Hepatocyte (in vitro differentiated cells): ENCODE results near the gene EYA3. TPM values are rescaled to one million over a fixed set of nuclear protein-coding genes. Genes with fewer than 3 reads are reported as not detected.

Experiments
- DNase-seq: peaks from one replicate; pipeline ENCODE4 v3.0.0-alpha.2; 2016; ENCODE audit warnings: low spot score
- H2AFZ ChIP-seq: fragments of 200-600 bp; sonication (generic); 2 replicates; pipeline ENCODE4 v1.6.0; 2016; ENCODE audit warnings: antibody characterized with exemption, mild to moderate bottlenecking
- H3K27ac ChIP-seq: fragments of 200-600 bp; sonication (generic); 2 replicates; pipeline ENCODE4 v1.5.1; 2016; ENCODE audit warnings: mild to moderate bottlenecking
- H3K27me3 ChIP-seq: fragments of 200-600 bp; sonication (generic); 2 replicates; pipeline ENCODE4 v1.6.1; 2016
- H3K36me3 ChIP-seq: fragments of 200-600 bp; sonication (generic); replicated peaks from 2 replicates; pipeline ENCODE4 v1.5.1; 2016; ENCODE audit warnings: low read depth; ENCODE audit not compliant: insufficient read depth
- H3K4me1 ChIP-seq: fragments of 200-600 bp; sonication (generic); 2 replicates; pipeline ENCODE4 v1.5.1; 2016; ENCODE audit warnings: mild to moderate bottlenecking, moderate library complexity; ENCODE audit not compliant: insufficient read depth
- H3K4me2 ChIP-seq: fragments of 200-600 bp; sonication (generic); 2 replicates; pipeline ENCODE4 v1.6.0; 2016
- H3K4me3 ChIP-seq: fragments of 200-600 bp; sonication (generic); 2 replicates; pipeline ENCODE4 v1.5.1; 2016; ENCODE audit warnings: mild to moderate bottlenecking
- H3K79me2 ChIP-seq: fragments of 200-600 bp; sonication (generic); 2 replicates; pipeline ENCODE4 v1.6.0; 2017; ENCODE audit warnings: mild to moderate bottlenecking
- H3K9me2 ChIP-seq: fragments of 200-600 bp; sonication (generic); replicated peaks from 2 replicates; pipeline ENCODE4 v1.6.0; 2017; ENCODE audit warnings: mild to moderate bottlenecking; ENCODE audit not compliant: insufficient read depth
- H3K9me3 ChIP-seq: fragments of 200-600 bp; sonication (generic); 2 replicates; pipeline ENCODE4 v1.5.1; 2016; ENCODE audit warnings: low read depth, mild to moderate bottlenecking
- H4K20me1 ChIP-seq: fragments of 200-600 bp; sonication (generic); 2 replicates; pipeline ENCODE4 v1.6.0; 2016; ENCODE audit warnings: mild to moderate bottlenecking; ENCODE audit not compliant: insufficient read depth, poor library complexity, severe bottlenecking
- CTCF ChIP-seq: fragments of 200-600 bp; sonication (generic); IDR thresholded peaks from 2 replicates; pipeline ENCODE4 v1.5.1; 2016; ENCODE audit warnings: antibody characterized with exemption, mild to moderate bottlenecking; ENCODE audit not compliant: poor library complexity
- EZH2 ChIP-seq: fragments of 200-600 bp; sonication (generic); IDR thresholded peaks from 2 replicates; pipeline ENCODE4 v1.6.1; 2016; ENCODE audit warnings: antibody characterized with exemption, mild to moderate bottlenecking, borderline replicate concordance
- EZH2phosphoT487 ChIP-seq: fragments of 200-600 bp; sonication (generic); IDR thresholded peaks from one replicate; pipeline ENCODE4 v1.6.1; 2018; ENCODE audit warnings: antibody characterized with exemption, mild to moderate bottlenecking, low read depth, moderate library complexity; ENCODE audit not compliant: unreplicated experiment, severe bottlenecking
- WGBS: methylation state at CpG from one replicate; pipeline ENCODE4 v1.1.6; 2016; ENCODE audit warnings: low lambda C conversion rate; ENCODE audit errors: missing lambda C conversion rate; 5-methylcytosine and 5-hydroxymethylcytosine counted together
- polyA plus RNA-seq: library from polyadenylated mRNA; unstranded; fragments of >200 nt; fragmentation: Nextera tagmentation; extraction: Ambion mirVana; gene quantifications from 2 replicates; pipeline ENCODE4 v1.2.1, GENCODE V29; 2016
- total RNA-seq: library from RNA; depleted of rRNA; stranded (reverse); fragments of >200 nt; gene quantifications from 2 replicates; pipeline ENCODE4 v1.2.3, GENCODE V29; 2014

EYA3 gene
- total and polyA plus RNA-seq, 2 experiments from 2014 or later, result 4.2 to 19.9 TPM

DNA sequence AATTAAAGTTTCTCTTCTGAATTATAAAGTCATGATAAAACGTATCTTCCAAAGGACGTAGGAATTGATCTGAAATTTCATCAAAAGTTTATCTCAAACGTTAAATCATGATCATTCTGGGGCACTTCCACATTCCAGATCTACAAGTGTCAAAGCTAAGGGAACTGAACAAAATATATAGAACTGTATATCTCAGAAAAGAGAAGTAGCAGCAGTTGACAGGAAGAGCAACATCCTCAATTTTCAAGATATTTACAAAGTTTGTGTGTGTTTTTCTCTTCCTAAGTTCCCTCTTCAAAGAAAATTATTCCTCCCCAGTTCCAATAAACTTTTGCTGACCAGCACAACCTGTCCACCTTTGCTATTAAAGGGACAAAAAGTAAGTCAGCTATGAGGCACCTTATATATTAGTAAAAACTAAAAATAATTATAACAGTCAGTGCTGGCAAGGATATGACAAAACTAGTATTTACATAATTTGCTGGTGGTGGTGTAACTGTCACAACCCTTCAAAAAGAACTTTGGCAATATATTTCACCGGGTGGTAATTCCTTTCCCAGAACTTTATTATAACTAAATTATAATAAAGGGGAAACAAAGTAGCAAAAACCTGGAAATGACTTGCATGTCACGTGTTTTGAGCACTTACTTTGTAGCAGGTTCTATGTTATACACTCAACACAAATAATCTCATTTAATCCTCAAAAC lies 38.5 kb upstream of the EYA3 start:
- no peak for TF ChIP-seq EZH2
- no peak for TF ChIP-seq CTCF
- no peak for TF ChIP-seq EZH2phosphoT487
- 77% methylated on average over 5 of the region's 5 CpGs for WGBS
- H3K27ac ChIP-seq, result no peak overlapping the region

DNA sequence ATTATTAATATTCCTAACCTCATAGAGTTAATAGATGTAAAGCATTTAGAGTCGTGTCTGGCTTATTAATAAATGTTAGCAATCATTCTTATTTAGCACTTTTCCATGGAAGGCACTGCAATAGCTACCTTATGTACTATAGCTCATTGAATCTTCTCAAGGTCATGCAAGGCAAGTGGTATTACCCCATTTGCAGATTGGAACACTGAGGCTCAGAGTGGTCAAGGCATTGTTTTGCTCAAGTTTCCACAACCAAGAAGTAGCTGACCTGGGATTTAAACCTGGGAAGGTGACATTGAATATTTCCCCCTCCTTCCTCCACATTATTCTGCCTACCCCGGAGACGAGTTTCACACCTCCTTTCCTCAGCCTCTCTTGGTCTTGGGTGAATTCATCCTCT lies 37.8 kb upstream of the EYA3 start:
- Histone ChIP-seq H3K4me3 (no peak overlapping the region), H3K4me2 (no peak overlapping the region), H3K27ac (no peak overlapping the region), H2AFZ (no peak overlapping the region), H4K20me1 (no peaks in the 10 kb centered on the region), H3K9me3 (no peaks in the 10 kb centered on the region), H3K4me1 (no peaks in the 10 kb centered on the region), H3K9me2 (no peaks in the 10 kb centered on the region), H3K79me2 (no peaks in the 10 kb centered on the region), H3K27me3 (peaks cover 9% of the 10 kb centered on the region), H3K36me3 (no peaks in the 10 kb centered on the region)
- DNase-seq, result no peak
- whole genome bisulfite sequencing, result 90% methylated on average over 3 of the region's 3 CpGs
- TF ChIP-seq EZH2phosphoT487 (no peak), CTCF (no peak), EZH2 (no peak)

More for the DNA sequence above, 38.5 kb upstream of the EYA3 start:
- Histone ChIP-seq H3K9me2 (no peaks in the 10 kb centered on the region), H3K79me2 (no peaks in the 10 kb centered on the region), H3K9me3 (no peaks in the 10 kb centered on the region), H3K4me2 (no peak overlapping the region), H3K4me3 (no peak overlapping the region), H3K36me3 (no peaks in the 10 kb centered on the region), H2AFZ (no peak overlapping the region), H3K27me3 (peaks cover 9% of the 10 kb centered on the region), H4K20me1 (no peaks in the 10 kb centered on the region), H3K4me1 (no peaks in the 10 kb centered on the region)
- DNase-seq, result no peak

DNA sequence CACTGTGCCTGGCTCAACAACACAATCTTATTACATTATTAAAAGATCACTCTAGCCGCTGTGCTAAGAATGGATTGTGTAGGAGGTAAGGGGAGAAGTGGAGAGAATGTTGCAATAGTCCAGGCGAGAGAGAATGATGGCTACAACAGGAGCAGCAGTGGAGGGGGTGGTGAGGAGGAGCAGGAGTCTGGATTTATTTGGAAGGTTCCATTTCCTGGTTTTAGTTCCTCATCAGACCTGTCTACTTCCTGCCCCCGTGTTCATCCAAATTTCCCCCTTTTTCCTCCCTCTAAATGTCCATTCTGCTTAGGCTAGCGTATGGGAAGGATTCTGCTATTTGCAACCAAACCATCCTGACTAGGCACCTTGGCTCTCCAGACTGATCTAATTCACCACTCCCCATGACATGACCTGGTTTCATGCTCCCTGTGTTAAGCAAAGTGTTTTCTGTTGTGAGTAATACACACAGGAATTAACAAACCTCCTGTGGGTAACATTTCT lies 35.1 kb upstream of the EYA3 start:
- no peak for DNase-seq
- Histone ChIP-seq H3K27me3 (peaks cover 9% of the 10 kb centered on the region), H3K4me3 (no peak overlapping the region), H2AFZ (no peak overlapping the region), H3K9me2 (no peaks in the 10 kb centered on the region), H3K9me3 (no peaks in the 10 kb centered on the region), H3K4me2 (no peak overlapping the region), H3K36me3 (no peaks in the 10 kb centered on the region), H4K20me1 (no peaks in the 10 kb centered on the region), H3K4me1 (no peaks in the 10 kb centered on the region), H3K27ac (no peak overlapping the region), H3K79me2 (no peaks in the 10 kb centered on the region)
- no peak for TF ChIP-seq CTCF
- TF ChIP-seq EZH2, result no peak
- no peak for TF ChIP-seq EZH2phosphoT487
- 86% methylated on average over 4 of the region's 4 CpGs for WGBS
